Activated CD8-positive, alpha-beta memory T cell treated with anti-CD3 and anti-CD28 coated beads, Interleukin-2, amount 50 U/mL, for 1 hour (primary cell): ENCODE data around the gene USP3.
"Not testable (repeated sequence)": the region's sequence is repeated elsewhere in the genome, so short reads cannot be mapped to it uniquely, and the experiment has no call there.

Experiments used
- DNase-seq: peaks from one replicate; pipeline ENCODE4 v3.0.0-alpha.2; 2020; ENCODE audit errors: extremely low read depth

USP3 gene

GRCh38 chr15:63610209-63610841, 105.9 kb downstream of the USP3 start:
- no peak for DNase-seq

GRCh38 chr15:63611177-63611576, 106.8 kb downstream of the USP3 start:
- no peak for DNase-seq

GRCh38 chr15:63612300-63612699, 107.9 kb downstream of the USP3 start:
- no peak for DNase-seq

DNA sequence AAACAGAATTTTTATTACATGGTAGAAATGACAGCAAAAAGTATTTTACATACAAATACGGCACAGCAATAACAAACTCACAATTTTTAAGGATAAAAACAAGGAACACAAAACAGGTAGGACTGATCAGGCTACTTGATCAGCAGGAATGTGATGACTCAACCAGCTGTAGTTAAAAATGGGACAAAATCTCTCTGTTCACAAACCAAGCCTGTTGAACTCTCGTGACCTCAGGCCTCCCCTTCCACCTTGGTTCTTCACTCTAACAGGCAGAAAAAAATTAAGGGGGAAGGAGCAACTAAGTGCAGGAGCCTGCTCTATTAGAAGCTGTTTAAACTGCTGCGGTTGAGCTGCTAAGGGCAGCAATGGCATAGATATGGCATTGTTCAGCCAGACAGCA, 111.5 kb downstream of the USP3 start:
- DNase-seq, result no peak

DNA sequence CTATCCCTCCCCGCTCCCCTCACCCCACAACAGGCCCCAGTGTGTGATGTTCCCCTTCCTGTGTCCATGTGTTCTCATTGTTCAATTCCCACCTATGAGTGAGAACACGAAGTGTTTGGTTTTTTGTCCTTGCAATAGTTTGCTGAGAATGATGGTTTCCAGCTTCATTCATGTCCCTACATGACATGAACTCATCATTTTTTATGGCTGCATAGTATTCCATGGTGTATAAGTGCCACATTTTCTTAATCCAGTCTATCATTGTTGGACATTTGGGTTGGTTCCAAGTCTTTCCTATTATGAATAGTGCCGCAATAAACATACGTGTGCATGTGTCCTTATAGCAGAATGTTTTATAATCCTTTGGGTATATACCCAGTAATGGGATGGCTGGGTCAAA, 112.8 kb downstream of the USP3 start:
- DNase-seq, result not testable (repeated sequence)

DNA sequence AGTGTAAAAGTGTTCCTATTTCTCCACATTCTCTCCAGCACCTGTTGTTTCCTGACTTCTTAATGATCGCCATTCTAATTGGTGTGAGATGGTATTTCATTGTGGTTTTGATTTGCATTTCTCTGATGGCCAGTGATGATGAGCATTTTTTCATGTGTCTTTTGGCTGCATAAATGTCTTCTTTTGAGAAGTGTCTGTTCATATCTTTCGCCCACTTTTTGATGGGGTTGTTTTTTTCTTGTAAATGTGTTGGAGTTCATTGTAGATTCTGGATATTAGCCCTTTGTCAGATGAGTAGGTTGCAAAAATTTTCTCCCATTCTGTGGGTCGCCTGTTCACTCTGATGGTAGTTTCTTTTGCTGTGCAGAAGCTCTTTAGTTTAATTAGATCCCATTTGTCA, 113.2 kb downstream of the USP3 start:
- DNase-seq, result not testable (repeated sequence)

GRCh38 chr15:63620760-63621159, 116.4 kb downstream of the USP3 start:
- DNase-seq, result not testable (repeated sequence)

GRCh38 chr15:63623232-63623969, 119.0 kb downstream of the USP3 start:
- DNase-seq, result no peak

GRCh38 chr15:63626955-63627354, 122.6 kb downstream of the USP3 start:
- no peak for DNase-seq

GRCh38 chr15:63628123-63628822, 123.9 kb downstream of the USP3 start:
- DNase-seq, result no peak

- DNase-seq, result no peak
These were observed 125.8 kb downstream of the USP3 start for GRCh38 chr15:63630036-63630751.

DNA sequence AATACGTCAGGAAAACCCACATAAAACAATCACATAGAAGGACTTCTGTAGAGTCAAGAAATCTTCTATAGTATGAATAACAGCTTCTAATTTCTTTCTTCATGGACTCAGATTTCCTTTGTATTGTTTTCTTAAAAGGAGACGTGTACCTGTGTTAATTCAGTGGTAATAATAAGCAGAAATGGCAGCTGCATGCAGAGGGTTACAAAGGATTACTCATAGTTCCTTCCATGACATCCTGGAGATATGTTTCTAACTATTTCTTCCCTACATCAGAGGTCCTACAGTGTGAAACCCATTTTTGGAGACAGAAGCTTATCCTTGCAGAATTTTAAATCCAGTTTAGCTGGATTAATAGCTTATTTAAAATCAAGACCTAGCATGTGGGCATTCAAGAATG, 128.9 kb downstream of the USP3 start:
- DNase-seq, result no peak

- no peak for DNase-seq
These were observed 129.8 kb downstream of the USP3 start for GRCh38 chr15:63634154-63634553.

GRCh38 chr15:63636518-63637061, 132.2 kb downstream of the USP3 start:
- DNase-seq, result no peak

DNA sequence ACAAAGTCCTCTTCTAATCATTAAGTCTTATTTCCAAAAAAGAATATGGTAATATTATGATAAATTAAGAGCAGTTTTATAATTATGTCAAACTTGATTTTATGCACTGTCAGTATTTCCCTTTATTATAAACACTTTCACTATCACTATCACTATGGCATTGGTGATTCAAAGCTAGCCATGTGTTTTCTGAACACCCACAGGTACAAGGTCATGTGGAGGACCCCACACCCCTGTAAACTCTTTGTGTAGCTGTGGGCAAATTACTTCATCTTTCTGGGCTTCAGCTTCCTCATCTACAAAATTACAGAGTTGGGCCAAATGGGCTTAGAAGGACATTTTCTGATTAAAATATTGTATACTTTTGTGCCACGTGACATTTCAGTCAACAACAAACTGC, 134.4 kb downstream of the USP3 start:
- no peak for DNase-seq

DNA sequence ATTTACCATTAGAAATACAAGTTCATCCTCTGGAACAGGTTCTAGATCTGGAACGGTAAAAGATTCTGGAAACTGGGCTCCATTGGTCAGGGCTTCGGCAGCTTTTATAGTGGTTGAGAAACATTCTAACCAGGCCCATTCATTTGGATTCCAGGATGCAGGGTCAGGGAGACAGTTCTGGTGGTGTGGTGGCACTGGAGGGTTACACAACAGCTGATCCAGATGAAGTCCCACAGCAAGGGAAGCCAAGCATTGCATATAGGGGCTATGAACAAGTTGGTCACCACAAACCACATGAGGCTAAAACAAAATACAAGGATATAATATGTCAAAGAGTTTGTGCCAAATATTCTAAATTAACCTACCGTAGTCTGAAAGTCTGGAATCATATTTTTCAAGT, 135.8 kb downstream of the USP3 start:
- no peak for DNase-seq
